IMR-90 (cell line): ENCODE results near the gene BCL7A. TPM values are rescaled to one million over a fixed set of nuclear protein-coding genes. Genes with fewer than 3 reads are reported as not detected.

Experiments used
- ATAC-seq: fragments of 200-7000 bp; cut with Tn5 transposase; 2 replicates; pipeline ENCODE4 v1.9.1; 2020; ENCODE audit warnings: low read depth, mild to moderate bottlenecking, moderate library complexity
- BruUV-seq: library from RNA; stranded (reverse); fragments of 400-500 nt; replicated peaks from 2 replicates; lab custom pipeline; 2021; lab: Mats Ljungman, UMichigan
- CTCF ChIA-PET: fragments of 300-600 bp; formaldehyde crosslinking; extraction: SDS; loops from one replicate; lab custom pipeline; 2021; ENCODE audit warnings: antibody characterized with exemption; lab: Yijun Ruan, JAX
- POLR2A ChIA-PET: fragments of 300-600 bp; sonication (Branson Sonifier 250); formaldehyde crosslinking; loops from one replicate; lab custom pipeline; 2022; ENCODE audit warnings: antibody characterized with exemption; ENCODE audit not compliant: unreplicated experiment; lab: Charles Lee
- DNase-seq: peaks from one replicate; pipeline ENCODE4 v3.0.0; 2013
- H2AFZ ChIP-seq: replicated peaks from 2 replicates; pipeline ENCODE3; 2013; ENCODE audit warnings: low read length, mild to moderate bottlenecking; ENCODE audit not compliant: poor library complexity
- H2AK5ac ChIP-seq: 2 replicates; pipeline ENCODE4 v1.6.1; 2013; ENCODE audit warnings: low read depth, low read length, inconsistent platforms
- H2AK9ac ChIP-seq: replicated peaks from 2 replicates; pipeline ENCODE3; 2013; ENCODE audit warnings: mild to moderate bottlenecking, low read depth, low read length, moderate library complexity; ENCODE audit not compliant: poor library complexity
- H2BK120ac ChIP-seq: 2 replicates; pipeline ENCODE4 v1.6.1; 2013; ENCODE audit warnings: low read depth, low read length, inconsistent platforms
- H2BK15ac ChIP-seq: 3 replicates; pipeline ENCODE4 v1.6.1; 2013; ENCODE audit warnings: low read depth, low read length, inconsistent platforms
- H2BK20ac ChIP-seq: 2 replicates; pipeline ENCODE4 v1.6.1; 2013; ENCODE audit warnings: low read depth, mild to moderate bottlenecking, inconsistent platforms, low read length, moderate library complexity
- H2BK5ac ChIP-seq: 2 replicates; pipeline ENCODE4 v1.6.1; 2013; ENCODE audit warnings: mild to moderate bottlenecking, low read depth, low read length, inconsistent platforms; ENCODE audit not compliant: poor library complexity, severe bottlenecking
- H3K14ac ChIP-seq: replicated peaks from 2 replicates; pipeline ENCODE4 v1.6.1; 2013; ENCODE audit warnings: low read depth, low read length, inconsistent platforms
- H3K18ac ChIP-seq: 2 replicates; pipeline ENCODE4 v1.6.1; 2013; ENCODE audit warnings: low read depth, low read length, control low read depth
- H3K23ac ChIP-seq: 2 replicates; pipeline ENCODE4 v1.6.1; 2013; ENCODE audit warnings: low read depth, low read length, inconsistent platforms
- H3K27ac ChIP-seq: 2 replicates; pipeline ENCODE4 v1.5.1; 2013; ENCODE audit warnings: mild to moderate bottlenecking, control low read depth, low read length; ENCODE audit not compliant: insufficient read depth
- H3K27me3 ChIP-seq: 2 replicates; pipeline ENCODE4 v1.6.1; 2013; ENCODE audit warnings: low read length; ENCODE audit not compliant: control insufficient read depth, insufficient read depth
- H3K36me3 ChIP-seq: 2 replicates; pipeline ENCODE4 v1.6.1; 2013; ENCODE audit warnings: low read length, mixed read lengths; ENCODE audit not compliant: control insufficient read depth, insufficient read depth
- H3K4ac ChIP-seq: 2 replicates; pipeline ENCODE4 v1.6.1; 2013; ENCODE audit warnings: low read depth, low read length, inconsistent platforms
- H3K4me1 ChIP-seq: 2 replicates; pipeline ENCODE4 v1.6.1; 2013; ENCODE audit warnings: low read length, mixed read lengths; ENCODE audit not compliant: control insufficient read depth, insufficient read depth
- H3K4me2 ChIP-seq: 2 replicates; pipeline ENCODE4 v1.6.1; 2013; ENCODE audit warnings: low read depth, mild to moderate bottlenecking, control low read depth, low read length, moderate library complexity
- H3K4me3 ChIP-seq: 2 replicates; pipeline ENCODE4 v1.5.1; 2013; ENCODE audit warnings: low read depth, mild to moderate bottlenecking, control low read depth, low read length, moderate library complexity; ENCODE audit not compliant: insufficient read depth
- H3K56ac ChIP-seq: 2 replicates; pipeline ENCODE4 v1.6.1; 2013; ENCODE audit warnings: low read length, inconsistent platforms; ENCODE audit not compliant: insufficient read depth; ENCODE audit errors: extremely low read depth
- H3K79me1 ChIP-seq, 2 experiments: 2 replicates each; pipeline ENCODE4 v1.6.1; 2013; ENCODE audit warnings: low read length in 2 of 2, inconsistent platforms in 1 of 2, low read depth in 1 of 2
- H3K9ac ChIP-seq: 2 replicates; pipeline ENCODE4 v1.6.1; 2013; ENCODE audit warnings: low read depth, low read length, control low read depth
- H3K9me1 ChIP-seq: 2 replicates; pipeline ENCODE4 v1.6.1; 2013; ENCODE audit warnings: low read length, inconsistent platforms; ENCODE audit not compliant: insufficient read depth
- H3K9me3 ChIP-seq: 2 replicates; pipeline ENCODE4 v1.6.1; 2013; ENCODE audit warnings: low read length; ENCODE audit not compliant: control insufficient read depth, insufficient read depth
- H4K20me1 ChIP-seq: 2 replicates; pipeline ENCODE4 v1.6.1; 2013; ENCODE audit warnings: low read length, inconsistent platforms; ENCODE audit not compliant: insufficient read depth
- H4K5ac ChIP-seq: 2 replicates; pipeline ENCODE4 v1.6.1; 2013; ENCODE audit warnings: mild to moderate bottlenecking, low read depth, low read length, control low read depth
- H4K8ac ChIP-seq, 2 experiments: 2 replicates each; pipeline ENCODE4 v1.6.1; 2013; ENCODE audit warnings: low read depth in 2 of 2, low read length in 2 of 2, control low read depth in 1 of 2, inconsistent platforms in 1 of 2
- H4K91ac ChIP-seq: 2 replicates; pipeline ENCODE4 v1.6.1; 2013; ENCODE audit warnings: low read depth, low read length, inconsistent platforms; ENCODE audit not compliant: insufficient read depth
- MAFK ChIP-seq: IDR thresholded peaks from 2 replicates; pipeline ENCODE4 v1.6.1; 2012; ENCODE audit warnings: low read depth, low read length, improper control_type of control experiment
- MAZ ChIP-seq: IDR thresholded peaks from 2 replicates; pipeline ENCODE4 v1.6.1; 2012; ENCODE audit warnings: low read depth, mild to moderate bottlenecking, low read length, improper control_type of control experiment, moderate library complexity, borderline replicate concordance
- USF2 ChIP-seq: fragments of 150-350 bp; IDR thresholded peaks from 2 replicates; pipeline ENCODE4 v1.6.1; 2017; ENCODE audit warnings: mild to moderate bottlenecking, antibody characterized with exemption, low read length, low read depth
- WGBS, 2 experiments: methylation state at CpG; one replicate each; pipeline versions ENCODE4 v1.1.5 to v1.1.7; 2013; ENCODE audit warnings: missing lambda C conversion rate in 2 of 2; ENCODE audit not compliant: insufficient read length in 1 of 2; ENCODE audit errors: extremely low coverage in 2 of 2; 5-methylcytosine and 5-hydroxymethylcytosine counted together
- dilution Hi-C: fragments of 300-500 bp; cut with HindIII; formaldehyde crosslinking; loops from one replicate; pipeline ENCODE4 v1.14.3; 2018; ENCODE audit warnings: low sequenced_read_pairs; ENCODE audit not compliant: unreplicated experiment
- in situ Hi-C: fragments of 300-500 bp; cut with MboI; formaldehyde crosslinking; loops from 3 replicates; pipeline ENCODE4 v1.14.3; 2019; ENCODE audit warnings: low sequenced_read_pairs, inconsistent platforms, mixed read lengths
- intact Hi-C: fragments of 100-400 bp; cut with micrococcal nuclease; formaldehyde crosslinking; loops from 2 replicates; pipeline ENCODE4 v1.10.0; 2022
- polyA plus RNA-seq, 3 experiments: library from polyadenylated mRNA; depleted of rRNA; stranded (reverse); fragments of >200 nt; gene quantifications; 2 replicates each; pipeline ENCODE4 v1.2.3, GENCODE V29; 2012; ENCODE audit warnings: low replicate concordance in 1 of 3
- total RNA-seq: library from RNA; depleted of rRNA; stranded (reverse); fragments of >200 nt; gene quantifications from 2 replicates; pipeline ENCODE4 v1.2.3, GENCODE V29; 2012

Gene BCL7A
- total and polyA plus RNA-seq, 2 of the 4 experiments (the other 2 are of a cell fraction): 5.6 to 7.9 TPM

DNA sequence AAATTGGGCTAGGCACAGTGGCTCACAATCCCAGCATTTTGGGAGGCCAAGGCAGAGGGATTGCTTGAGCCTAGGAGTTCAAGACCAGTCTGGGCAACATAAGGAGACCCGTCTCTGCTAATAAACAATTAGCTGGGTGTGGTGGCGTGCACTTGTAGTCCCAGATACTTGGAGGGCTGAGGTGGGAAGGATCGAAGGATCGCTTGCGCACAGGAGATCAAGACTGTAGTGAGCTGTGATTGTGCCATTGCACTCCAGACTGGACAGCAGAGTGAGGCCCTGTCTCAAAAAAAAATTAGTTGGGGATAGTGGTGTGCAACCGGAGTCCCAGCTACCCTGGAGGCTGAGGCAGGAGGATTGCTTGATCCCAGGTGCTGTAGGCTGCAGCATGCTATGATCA, 38.7 kb upstream of the BCL7A start:
- CTCF ChIA-PET: no interaction called here
- dilution Hi-C loops (no loop called here), intact Hi-C loops (no loop called here), in situ Hi-C loops (no loop called here)
- no peak overlapping the region for H4K8ac ChIP-seq
- H3K4ac ChIP-seq: no peak overlapping the region
- H3K36me3 ChIP-seq: no peaks in the 10 kb centered on the region
- DNase-seq (no peak), ATAC-seq (no peak)
- no TSS peak for BruUV-seq
- no peak overlapping the region for H3K4me2 ChIP-seq
- H4K5ac ChIP-seq: no peak overlapping the region
- no peak overlapping the region; the same call in 1 of the 2 replicates for H3K14ac ChIP-seq
- H3K23ac ChIP-seq: no peak overlapping the region
- H4K91ac ChIP-seq: no peak overlapping the region
- H2AK5ac ChIP-seq: no peak overlapping the region; the same call in 1 of the 2 replicates
- H3K9me3 ChIP-seq: no peaks in the 10 kb centered on the region
- no peak overlapping the region for H2AK9ac ChIP-seq
- no peak overlapping the region for H2BK15ac ChIP-seq
- no peaks in the 10 kb centered on the region for H3K27me3 ChIP-seq
- no peak overlapping the region for H2BK120ac ChIP-seq
- H3K79me1 ChIP-seq: no peaks in the 10 kb centered on the region
- H3K56ac ChIP-seq: no peak overlapping the region
- H3K9ac ChIP-seq: no peak overlapping the region
- H2BK20ac ChIP-seq: no peak overlapping the region
- H2AFZ ChIP-seq: no peak overlapping the region
- H3K27ac ChIP-seq: no peak overlapping the region
- H3K9me1 ChIP-seq: no peaks in the 10 kb centered on the region
- H3K18ac ChIP-seq: no peak overlapping the region
- no peak overlapping the region for H3K4me3 ChIP-seq
- TF ChIP-seq MAFK: no peak
- TF ChIP-seq MAZ: no peak
- TF ChIP-seq USF2: no peak
- H3K4me1 ChIP-seq: no peaks in the 10 kb centered on the region; the same call in 1 of the 2 replicates
- POLR2A ChIA-PET: no interaction called here
- no peak overlapping the region for H2BK5ac ChIP-seq
- 100% methylated on average over 4 of the region's 6 CpGs; no CpG with 5 or more reads in 1 of the 2 experiments for WGBS, 2 experiments
- no peaks in the 10 kb centered on the region for H4K20me1 ChIP-seq
